ENCODE results near the gene PRDM2.
A peak's percentile ranks its signal among the peaks of the same experiment; 100 is the strongest.

The PRDM2 gene

GRCh38 chr1:13733711-13734110 is 33.7 kb downstream of the PRDM2 start:
- DNase-seq (ENCODE audit: low read depth in 2 of 2, low spot score in 1 of 2) = no peak

- no peak for DNase-seq (ENCODE audit: low read depth in 2 of 2, low spot score in 1 of 2)
These were observed 35.4 kb downstream of the PRDM2 start for GRCh38 chr1:13735168-13735930.

GRCh38 chr1:13737398-13737797 is 37.4 kb downstream of the PRDM2 start:
- DNase-seq (ENCODE audit: low read depth in 2 of 2, low spot score in 1 of 2) = no peak

- no peak for DNase-seq (ENCODE audit: low read depth in 2 of 2, low spot score in 1 of 2)
These were observed 46.4 kb downstream of the PRDM2 start for GRCh38 chr1:13746342-13746741.

- DNase-seq (ENCODE audit: low read depth in 2 of 2, low spot score in 1 of 2) = peak; percentile 90 to 92
These were observed 48.9 kb downstream of the PRDM2 start for GRCh38 chr1:13748610-13749505.

GRCh38 chr1:13749543-13750341 is 49.8 kb downstream of the PRDM2 start:
- DNase-seq (ENCODE audit: low read depth in 2 of 2, low spot score in 1 of 2) = no peak

- no peak for DNase-seq (ENCODE audit: low read depth in 2 of 2, low spot score in 1 of 2)
These were observed 51.5 kb downstream of the PRDM2 start for GRCh38 chr1:13751458-13751871.

GRCh38 chr1:13751985-13752384 is 52.0 kb downstream of the PRDM2 start:
- no peak for DNase-seq (ENCODE audit: low read depth in 2 of 2, low spot score in 1 of 2)

GRCh38 chr1:13752852-13753251 is 52.9 kb downstream of the PRDM2 start:
- DNase-seq (ENCODE audit: low read depth in 2 of 2, low spot score in 1 of 2) = no peak

- no peak for DNase-seq (ENCODE audit: low read depth in 2 of 2, low spot score in 1 of 2)
These were observed 53.8 kb downstream of the PRDM2 start for GRCh38 chr1:13753636-13754402.

- DNase-seq (ENCODE audit: low read depth in 2 of 2, low spot score in 1 of 2) = no peak
These were observed 54.6 kb downstream of the PRDM2 start for GRCh38 chr1:13754510-13755103.

GRCh38 chr1:13756557-13757315 is 56.7 kb downstream of the PRDM2 start:
- no peak for DNase-seq (ENCODE audit: low read depth in 2 of 2, low spot score in 1 of 2)

GRCh38 chr1:13757693-13758092 is 57.7 kb downstream of the PRDM2 start:
- DNase-seq (ENCODE audit: low read depth in 2 of 2, low spot score in 1 of 2) = no peak

GRCh38 chr1:13759072-13759471 is 59.1 kb downstream of the PRDM2 start:
- DNase-seq (ENCODE audit: low read depth in 2 of 2, low spot score in 1 of 2) = no peak

- no peak for DNase-seq (ENCODE audit: low read depth in 2 of 2, low spot score in 1 of 2)
These were observed 60.4 kb downstream of the PRDM2 start for GRCh38 chr1:13760340-13760739.

- no peak for DNase-seq (ENCODE audit: low read depth in 2 of 2, low spot score in 1 of 2)
These were observed 60.9 kb downstream of the PRDM2 start for GRCh38 chr1:13760921-13761320.

- no peak for DNase-seq (ENCODE audit: low read depth in 2 of 2, low spot score in 1 of 2)
These were observed 61.9 kb downstream of the PRDM2 start for GRCh38 chr1:13761883-13762282.

GRCh38 chr1:13762642-13763041 is 62.7 kb downstream of the PRDM2 start:
- no peak for DNase-seq (ENCODE audit: low read depth in 2 of 2, low spot score in 1 of 2)

GRCh38 chr1:13763222-13763621 is 63.2 kb downstream of the PRDM2 start:
- no peak for DNase-seq (ENCODE audit: low read depth in 2 of 2, low spot score in 1 of 2)

- DNase-seq (ENCODE audit: low read depth in 2 of 2, low spot score in 1 of 2) = no peak
These were observed 64.0 kb downstream of the PRDM2 start for GRCh38 chr1:13763991-13764390.
